ENCODE data around the gene ACAP3. TPM values are rescaled to one million over a fixed set of nuclear protein-coding genes. Genes with fewer than 3 reads are reported as not detected.

The ACAP3 gene
- polyA plus RNA-seq, 2 donors, result 47.7 to 120 TPM

- Histone ChIP-seq H3K4me3 (ENCODE audit: low read depth in 1 of 2, low read length in 2 of 2) (peak overlapping the region; percentile 5 to 37), H3K27me3 (ENCODE audit: control insufficient read depth in 1 of 2, insufficient read depth in 2 of 2, low read length in 2 of 2) (no peaks in the 10 kb centered on the region), H3K9me3 (ENCODE audit: control insufficient read depth in 2 of 2, insufficient read depth in 1 of 2, low read depth in 1 of 2, low read length in 1 of 2) (no peaks in the 10 kb centered on the region), H3K36me3 (ENCODE audit: control insufficient read depth in 2 of 2, insufficient read depth in 2 of 2, low read length in 1 of 2) (peaks cover 0 to 31% of the 10 kb centered on the region in 2 donors), H3K4me1 (ENCODE audit: control insufficient read depth in 2 of 2, insufficient read depth in 2 of 2, low read length in 1 of 2) (peaks cover 24 to 48% of the 10 kb centered on the region in 2 donors), H3K27ac (ENCODE audit: low read depth in 2 of 2, low read length in 1 of 2) (peak overlapping the region; percentile 93 to 94)
- 52 to 61% methylated on average over 13 to 15 of the region's 15 CpGs for WGBS, 2 donors
Observed at GRCh38 chr1:1344655-1345361, 37.1 kb upstream of the ACAP3 start.

GRCh38 chr1:1343811-1344421 is 36.2 kb upstream of the ACAP3 start:
- H3K27me3 ChIP-seq (ENCODE audit: control insufficient read depth in 1 of 2, insufficient read depth in 2 of 2, low read length in 2 of 2), result no peaks in the 10 kb centered on the region
- H3K36me3 ChIP-seq (ENCODE audit: control insufficient read depth in 2 of 2, insufficient read depth in 2 of 2, low read length in 1 of 2), result peaks cover 0 to 39% of the 10 kb centered on the region in 2 donors
- H3K4me1 ChIP-seq (ENCODE audit: control insufficient read depth in 2 of 2, insufficient read depth in 2 of 2, low read length in 1 of 2), result peaks cover 24 to 48% of the 10 kb centered on the region in 2 donors
- H3K9me3 ChIP-seq (ENCODE audit: control insufficient read depth in 2 of 2, insufficient read depth in 1 of 2, low read depth in 1 of 2, low read length in 1 of 2), result no peaks in the 10 kb centered on the region
- 64 to 71% methylated on average over 24 of the region's 24 CpGs for WGBS, 2 donors
- H3K27ac ChIP-seq (ENCODE audit: low read depth in 2 of 2, low read length in 1 of 2), result peak overlapping the region; percentile 93 to 94
- peak overlapping the region; percentile 1 to 37 for H3K4me3 ChIP-seq (ENCODE audit: low read depth in 1 of 2, low read length in 2 of 2)

GRCh38 chr1:1342584-1343115 is 34.9 kb upstream of the ACAP3 start:
- Histone ChIP-seq H3K36me3 (ENCODE audit: control insufficient read depth in 2 of 2, insufficient read depth in 2 of 2, low read length in 1 of 2) (peaks cover 0 to 48% of the 10 kb centered on the region in 2 donors), H3K27me3 (ENCODE audit: control insufficient read depth in 1 of 2, insufficient read depth in 2 of 2, low read length in 2 of 2) (no peaks in the 10 kb centered on the region), H3K4me1 (ENCODE audit: control insufficient read depth in 2 of 2, insufficient read depth in 2 of 2, low read length in 1 of 2) (peaks cover 21 to 45% of the 10 kb centered on the region in 2 donors), H3K27ac (ENCODE audit: low read depth in 2 of 2, low read length in 1 of 2) (no peak overlapping the region), H3K9me3 (ENCODE audit: control insufficient read depth in 2 of 2, insufficient read depth in 1 of 2, low read depth in 1 of 2, low read length in 1 of 2) (no peaks in the 10 kb centered on the region), H3K4me3 (ENCODE audit: low read depth in 1 of 2, low read length in 2 of 2) (no peak overlapping the region)
- 80 to 89% methylated on average over 15 to 18 of the region's 18 CpGs for WGBS, 2 donors

- Histone ChIP-seq H3K36me3 (ENCODE audit: control insufficient read depth in 2 of 2, insufficient read depth in 2 of 2, low read length in 1 of 2) (peaks cover 0 to 53% of the 10 kb centered on the region in 2 donors), H3K9me3 (ENCODE audit: control insufficient read depth in 2 of 2, insufficient read depth in 1 of 2, low read depth in 1 of 2, low read length in 1 of 2) (no peaks in the 10 kb centered on the region), H3K4me1 (ENCODE audit: control insufficient read depth in 2 of 2, insufficient read depth in 2 of 2, low read length in 1 of 2) (peaks cover 21 to 44% of the 10 kb centered on the region in 2 donors), H3K27me3 (ENCODE audit: control insufficient read depth in 1 of 2, insufficient read depth in 2 of 2, low read length in 2 of 2) (no peaks in the 10 kb centered on the region), H3K27ac (ENCODE audit: low read depth in 2 of 2, low read length in 1 of 2) (no peak overlapping the region), H3K4me3 (ENCODE audit: low read depth in 1 of 2, low read length in 2 of 2) (no peak overlapping the region)
- WGBS, 2 donors, result 93 to 96% methylated on average over 23 to 28 of the region's 28 CpGs
Observed at GRCh38 chr1:1342061-1342562, 34.4 kb upstream of the ACAP3 start.

GRCh38 chr1:1341549-1342021 is 33.9 kb upstream of the ACAP3 start:
- H3K27me3 ChIP-seq (ENCODE audit: control insufficient read depth in 1 of 2, insufficient read depth in 2 of 2, low read length in 2 of 2), result no peaks in the 10 kb centered on the region
- H3K4me1 ChIP-seq (ENCODE audit: control insufficient read depth in 2 of 2, insufficient read depth in 2 of 2, low read length in 1 of 2), result peaks cover 16 to 40% of the 10 kb centered on the region in 2 donors
- H3K36me3 ChIP-seq (ENCODE audit: control insufficient read depth in 2 of 2, insufficient read depth in 2 of 2, low read length in 1 of 2), result peaks cover 0 to 56% of the 10 kb centered on the region in 2 donors
- no peak overlapping the region for H3K4me3 ChIP-seq (ENCODE audit: low read depth in 1 of 2, low read length in 2 of 2)
- WGBS, 2 donors, result 93 to 95% methylated on average over 17 of the region's 17 CpGs
- no peaks in the 10 kb centered on the region for H3K9me3 ChIP-seq (ENCODE audit: control insufficient read depth in 2 of 2, insufficient read depth in 1 of 2, low read depth in 1 of 2, low read length in 1 of 2)
- H3K27ac ChIP-seq (ENCODE audit: low read depth in 2 of 2, low read length in 1 of 2), result no peak overlapping the region

GRCh38 chr1:1340791-1341548 is 33.2 kb upstream of the ACAP3 start:
- peaks cover 0 to 61% of the 10 kb centered on the region in 2 donors for H3K36me3 ChIP-seq (ENCODE audit: control insufficient read depth in 2 of 2, insufficient read depth in 2 of 2, low read length in 1 of 2)
- no peaks in the 10 kb centered on the region for H3K27me3 ChIP-seq (ENCODE audit: control insufficient read depth in 1 of 2, insufficient read depth in 2 of 2, low read length in 2 of 2)
- no peak overlapping the region for H3K4me3 ChIP-seq (ENCODE audit: low read depth in 1 of 2, low read length in 2 of 2)
- no peaks in the 10 kb centered on the region for H3K9me3 ChIP-seq (ENCODE audit: control insufficient read depth in 2 of 2, insufficient read depth in 1 of 2, low read depth in 1 of 2, low read length in 1 of 2)
- H3K27ac ChIP-seq (ENCODE audit: low read depth in 2 of 2, low read length in 1 of 2), result no peak overlapping the region
- peaks cover 9 to 33% of the 10 kb centered on the region in 2 donors for H3K4me1 ChIP-seq (ENCODE audit: control insufficient read depth in 2 of 2, insufficient read depth in 2 of 2, low read length in 1 of 2)
- WGBS, 2 donors, result 93 to 94% methylated on average over 36 of the region's 36 CpGs

GRCh38 chr1:1340185-1340584 is 32.5 kb upstream of the ACAP3 start:
- Histone ChIP-seq H3K27ac (ENCODE audit: low read depth in 2 of 2, low read length in 1 of 2) (no peak overlapping the region), H3K27me3 (ENCODE audit: control insufficient read depth in 1 of 2, insufficient read depth in 2 of 2, low read length in 2 of 2) (no peaks in the 10 kb centered on the region), H3K4me1 (ENCODE audit: control insufficient read depth in 2 of 2, insufficient read depth in 2 of 2, low read length in 1 of 2) (peaks cover 2 to 26% of the 10 kb centered on the region in 2 donors), H3K9me3 (ENCODE audit: control insufficient read depth in 2 of 2, insufficient read depth in 1 of 2, low read depth in 1 of 2, low read length in 1 of 2) (no peaks in the 10 kb centered on the region), H3K4me3 (ENCODE audit: low read depth in 1 of 2, low read length in 2 of 2) (no peak overlapping the region), H3K36me3 (ENCODE audit: control insufficient read depth in 2 of 2, insufficient read depth in 2 of 2, low read length in 1 of 2) (peaks cover 0 to 68% of the 10 kb centered on the region in 2 donors)
- WGBS, 2 donors, result 88 to 90% methylated on average over 23 of the region's 23 CpGs

- H3K36me3 ChIP-seq (ENCODE audit: control insufficient read depth in 2 of 2, insufficient read depth in 2 of 2, low read length in 1 of 2), result peaks cover 0 to 79% of the 10 kb centered on the region in 2 donors
- H3K4me3 ChIP-seq (ENCODE audit: low read depth in 1 of 2, low read length in 2 of 2), result no peak overlapping the region
- no peak overlapping the region for H3K27ac ChIP-seq (ENCODE audit: low read depth in 2 of 2, low read length in 1 of 2)
- H3K4me1 ChIP-seq (ENCODE audit: control insufficient read depth in 2 of 2, insufficient read depth in 2 of 2, low read length in 1 of 2), result peaks cover 0 to 26% of the 10 kb centered on the region in 2 donors
- no peaks in the 10 kb centered on the region for H3K27me3 ChIP-seq (ENCODE audit: control insufficient read depth in 1 of 2, insufficient read depth in 2 of 2, low read length in 2 of 2)
- 94 to 96% methylated on average over 36 of the region's 36 CpGs for WGBS, 2 donors
- no peaks in the 10 kb centered on the region for H3K9me3 ChIP-seq (ENCODE audit: control insufficient read depth in 2 of 2, insufficient read depth in 1 of 2, low read depth in 1 of 2, low read length in 1 of 2)
Observed at GRCh38 chr1:1338278-1338677, 30.5 kb upstream of the ACAP3 start.

GRCh38 chr1:1337793-1338147 is 30.0 kb upstream of the ACAP3 start:
- Histone ChIP-seq H3K27me3 (ENCODE audit: control insufficient read depth in 1 of 2, insufficient read depth in 2 of 2, low read length in 2 of 2) (no peaks in the 10 kb centered on the region), H3K27ac (ENCODE audit: low read depth in 2 of 2, low read length in 1 of 2) (no peak overlapping the region), H3K36me3 (ENCODE audit: control insufficient read depth in 2 of 2, insufficient read depth in 2 of 2, low read length in 1 of 2) (peaks cover 0 to 79% of the 10 kb centered on the region in 2 donors), H3K9me3 (ENCODE audit: control insufficient read depth in 2 of 2, insufficient read depth in 1 of 2, low read depth in 1 of 2, low read length in 1 of 2) (no peaks in the 10 kb centered on the region), H3K4me3 (ENCODE audit: low read depth in 1 of 2, low read length in 2 of 2) (no peak overlapping the region), H3K4me1 (ENCODE audit: control insufficient read depth in 2 of 2, insufficient read depth in 2 of 2, low read length in 1 of 2) (peaks cover 0 to 31% of the 10 kb centered on the region in 2 donors)
- 79% methylated on average over 16 to 18 of the region's 18 CpGs for WGBS, 2 donors

Data from esophagus (tissue), 2 donors.